Type B pancreatic cell (in vitro differentiated cells): Measurements from ENCODE around the gene SYNGAP1. TPM values are rescaled to one million over a fixed set of nuclear protein-coding genes. Genes with fewer than 3 reads are reported as not detected.
"Not testable (repeated sequence)": the region's sequence is repeated elsewhere in the genome, so short reads cannot be mapped to it uniquely, and the experiment has no call there.

Experiments
- DNase-seq: peaks from one replicate; pipeline ENCODE4 v3.0.0; 2021; ENCODE audit warnings: mixed read lengths; ENCODE audit not compliant: unreplicated experiment; ENCODE audit errors: extremely low spot score
- H3K27ac Mint-ChIP-seq: 2 replicates; pipeline ENCODE4 v1.8.0; 2021; ENCODE audit warnings: mild to moderate bottlenecking, mixed read lengths
- H3K27me3 Mint-ChIP-seq: 2 replicates; pipeline ENCODE4 v1.8.0; 2021; ENCODE audit warnings: mixed read lengths
- H3K36me3 Mint-ChIP-seq: 2 replicates; pipeline ENCODE4 v1.8.0; 2021; ENCODE audit warnings: mixed read lengths
- H3K4me1 Mint-ChIP-seq: one replicate; pipeline ENCODE4 v1.8.0; 2021; ENCODE audit warnings: mixed read lengths; ENCODE audit not compliant: unreplicated experiment
- H3K4me3 Mint-ChIP-seq: 2 replicates; pipeline ENCODE4 v1.8.0; 2021; ENCODE audit warnings: mild to moderate bottlenecking, mixed read lengths
- H3K9me3 Mint-ChIP-seq: 2 replicates; pipeline ENCODE4 v1.8.0; 2021; ENCODE audit warnings: mixed read lengths
- CTCF ChIP-seq: fragments of 200-600 bp; sonication (generic); conservative IDR thresholded peaks from 2 replicates; pipeline ENCODE4 v1.5.0; 2021; ENCODE audit warnings: antibody characterized with exemption, mild to moderate bottlenecking
- total RNA-seq: library from RNA; stranded (reverse); gene quantifications from 2 replicates; pipeline ENCODE4 v1.2.1, GENCODE V29; 2021; ENCODE audit warnings: low replicate concordance

Gene SYNGAP1
- total RNA-seq, 1 donor from 2014 or later, result 74.1 TPM

DNA sequence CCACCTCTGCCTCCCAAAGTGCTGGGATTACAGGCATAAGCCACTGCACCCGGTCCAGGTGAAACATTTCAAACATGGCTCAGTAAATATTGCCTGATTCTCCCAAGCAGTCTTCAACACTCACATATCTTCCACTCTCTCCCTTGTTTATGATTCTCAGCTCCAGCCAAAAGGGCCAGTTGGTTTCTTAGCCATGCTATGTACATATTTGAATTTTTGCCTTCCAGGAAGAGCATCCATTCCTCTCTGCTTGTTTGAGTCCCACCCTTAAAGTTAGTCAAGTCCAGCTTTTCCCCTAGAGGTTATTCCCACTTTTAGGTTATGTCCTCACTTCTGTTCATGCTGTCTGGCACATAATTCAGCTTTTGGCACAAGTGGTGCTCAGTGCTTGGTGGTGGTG is 22.3 kb upstream of the SYNGAP1 start:
- no peak for TF ChIP-seq CTCF
- H3K4me3 Mint-ChIP-seq, result no peak overlapping the region
- peaks cover 21% of the 10 kb centered on the region for H3K4me1 Mint-ChIP-seq
- peaks cover 19% of the 10 kb centered on the region for H3K36me3 Mint-ChIP-seq
- no peaks in the 10 kb centered on the region for H3K27me3 Mint-ChIP-seq
- no peak for DNase-seq
- H3K9me3 Mint-ChIP-seq, result no peaks in the 10 kb centered on the region
- H3K27ac Mint-ChIP-seq, result no peak overlapping the region

DNA sequence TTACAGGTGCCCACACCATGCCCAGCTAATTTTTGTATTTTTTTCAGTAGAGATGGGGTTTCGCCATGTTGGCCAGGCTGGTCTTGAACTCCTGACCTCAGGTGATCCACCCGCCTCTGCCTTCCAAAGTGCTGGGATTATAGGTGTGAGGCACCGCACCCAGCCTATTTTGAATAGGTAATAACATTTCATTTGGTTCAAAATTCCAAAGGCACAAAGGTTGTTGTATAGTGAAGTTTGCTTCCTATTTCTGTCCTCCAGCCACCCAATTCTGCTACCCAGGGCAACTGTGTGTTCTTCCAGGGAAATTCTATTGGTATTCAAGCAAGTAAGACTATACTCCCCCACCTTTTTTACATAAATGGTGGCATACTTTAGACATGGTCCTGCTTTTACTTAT is 21.3 kb upstream of the SYNGAP1 start:
- peaks cover 16% of the 10 kb centered on the region for H3K36me3 Mint-ChIP-seq

GRCh38 chr6:33399881-33400280 is 20.0 kb upstream of the SYNGAP1 start:
- H3K27me3 Mint-ChIP-seq, H3K27ac Mint-ChIP-seq, DNase-seq, H3K4me3 Mint-ChIP-seq, H3K4me1 Mint-ChIP-seq, H3K9me3 Mint-ChIP-seq: not testable (repeated sequence)
- H3K36me3 Mint-ChIP-seq, result peaks cover 22% of the 10 kb centered on the region

More for the DNA sequence above, 21.3 kb upstream of the SYNGAP1 start:
- peaks cover 14% of the 10 kb centered on the region for H3K4me1 Mint-ChIP-seq
- H3K27me3 Mint-ChIP-seq, H3K27ac Mint-ChIP-seq, H3K9me3 Mint-ChIP-seq, H3K4me3 Mint-ChIP-seq, DNase-seq: not testable (repeated sequence)

GRCh38 chr6:33404884-33405283 is 15.0 kb upstream of the SYNGAP1 start:
- Mint-ChIP-seq H3K4me3 (no peak overlapping the region), H3K27me3 (no peaks in the 10 kb centered on the region), H3K36me3 (peaks cover 14% of the 10 kb centered on the region), H3K27ac (no peak overlapping the region), H3K9me3 (no peaks in the 10 kb centered on the region), H3K4me1 (peaks cover 2% of the 10 kb centered on the region)
- no peak for DNase-seq
- TF ChIP-seq CTCF, result no peak

- H3K27ac Mint-ChIP-seq, result no peak overlapping the region
- H3K27me3 Mint-ChIP-seq, result no peaks in the 10 kb centered on the region
- H3K4me1 Mint-ChIP-seq, result peaks cover 4% of the 10 kb centered on the region
- no peak overlapping the region for H3K4me3 Mint-ChIP-seq
- no peaks in the 10 kb centered on the region for H3K9me3 Mint-ChIP-seq
- DNase-seq, result no peak
- no peak for TF ChIP-seq CTCF
- peaks cover 10% of the 10 kb centered on the region for H3K36me3 Mint-ChIP-seq
Measured at GRCh38 chr6:33405386-33405940, 14.4 kb upstream of the SYNGAP1 start.

GRCh38 chr6:33406126-33406525 is 13.7 kb upstream of the SYNGAP1 start:
- Mint-ChIP-seq H3K4me3 (no peak overlapping the region), H3K36me3 (peaks cover 10% of the 10 kb centered on the region)
- no peak for TF ChIP-seq CTCF

More at GRCh38 chr6:33406126-33406525, 13.7 kb upstream of the SYNGAP1 start:
- Mint-ChIP-seq H3K9me3 (no peaks in the 10 kb centered on the region), H3K27me3 (no peaks in the 10 kb centered on the region), H3K27ac (no peak overlapping the region), H3K4me1 (peaks cover 4% of the 10 kb centered on the region)
- DNase-seq, result no peak
